Measurements from ENCODE around the gene PCNX2. TPM values are rescaled to one million over a fixed set of nuclear protein-coding genes. Genes with fewer than 3 reads are reported as not detected.

PCNX2 gene
- total and polyA plus RNA-seq, 10 of the 15 experiments (the other 5 are each of a cell fraction or from before 2014, with no cell fraction given), result 2.1 to 16.4 (median 8.1) TPM

DNA sequence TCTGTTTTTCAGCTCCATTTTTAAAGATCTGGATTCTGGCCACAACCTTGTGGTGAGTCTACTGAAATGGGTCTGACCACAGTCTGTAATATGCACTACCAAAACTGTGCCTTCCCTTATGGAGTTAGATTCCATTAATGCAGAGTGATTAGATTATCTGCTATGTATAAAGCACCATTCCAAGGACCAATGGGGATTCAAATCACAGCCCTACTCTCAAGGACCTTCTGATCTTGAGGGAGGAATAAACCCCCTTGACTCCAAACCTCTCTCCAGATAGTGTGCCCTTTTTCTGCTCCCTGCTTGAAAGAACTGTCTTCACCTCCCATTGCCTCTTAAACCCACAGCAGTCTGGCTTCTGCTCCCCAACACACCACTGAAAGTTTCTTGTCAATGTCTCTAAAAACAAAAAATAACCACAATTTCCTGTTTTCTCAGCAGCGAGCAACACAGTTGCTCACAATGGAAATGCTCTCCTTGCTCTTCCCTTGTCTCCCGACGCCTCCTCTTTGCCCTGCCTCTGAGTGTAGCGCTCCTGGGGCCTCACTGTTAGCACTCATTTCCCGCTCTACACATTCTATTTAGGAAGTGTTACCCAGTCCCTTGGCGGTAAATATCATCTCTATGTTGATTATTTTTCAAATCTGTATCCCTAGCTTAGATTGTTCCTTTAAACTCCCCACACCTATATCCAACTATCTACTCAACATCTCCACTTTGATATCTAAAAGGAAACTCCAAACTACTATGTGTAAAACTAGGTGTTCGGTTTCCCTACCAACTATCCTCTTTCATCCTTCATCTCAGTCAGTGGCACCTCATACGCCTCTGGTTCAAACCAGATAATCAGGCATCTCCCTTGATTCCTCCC is 13.6 kb downstream of the PCNX2 start:
- H3K9ac ChIP-seq (ENCODE audit: control insufficient read depth, insufficient read depth, low read length), result no peak overlapping the region
- TF ChIP-seq, protein P1, sequence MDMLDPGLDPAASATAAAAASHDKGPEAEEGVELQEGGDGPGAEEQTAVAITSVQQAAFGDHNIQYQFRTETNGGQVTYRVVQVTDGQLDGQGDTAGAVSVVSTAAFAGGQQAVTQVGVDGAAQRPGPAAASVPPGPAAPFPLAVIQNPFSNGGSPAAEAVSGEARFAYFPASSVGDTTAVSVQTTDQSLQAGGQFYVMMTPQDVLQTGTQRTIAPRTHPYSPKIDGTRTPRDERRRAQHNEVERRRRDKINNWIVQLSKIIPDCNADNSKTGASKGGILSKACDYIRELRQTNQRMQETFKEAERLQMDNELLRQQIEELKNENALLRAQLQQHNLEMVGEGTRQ (IDR thresholded peaks at IDR 0.05; ENCODE audit: borderline replicate concordance, low read depth, low read length), result no peak
- TF ChIP-seq SMC3 (IDR thresholded peaks at IDR 0.05; ENCODE audit: borderline replicate concordance, low read length), result no peak
- peak; percentile 64 to 68; a peak in 3 of 4 replicates for TF ChIP-seq IKZF2 (IDR thresholded peaks at IDR 0.05)
- TF ChIP-seq NFIC (IDR thresholded peaks at IDR 0.05; ENCODE audit: low read depth, low read length), result peak; percentile 37; the same call in 1 of the 2 replicates
- peak; percentile 77 for TF ChIP-seq EED (IDR thresholded peaks at IDR 0.05; ENCODE audit: low read depth)
- TF ChIP-seq, protein P2, sequence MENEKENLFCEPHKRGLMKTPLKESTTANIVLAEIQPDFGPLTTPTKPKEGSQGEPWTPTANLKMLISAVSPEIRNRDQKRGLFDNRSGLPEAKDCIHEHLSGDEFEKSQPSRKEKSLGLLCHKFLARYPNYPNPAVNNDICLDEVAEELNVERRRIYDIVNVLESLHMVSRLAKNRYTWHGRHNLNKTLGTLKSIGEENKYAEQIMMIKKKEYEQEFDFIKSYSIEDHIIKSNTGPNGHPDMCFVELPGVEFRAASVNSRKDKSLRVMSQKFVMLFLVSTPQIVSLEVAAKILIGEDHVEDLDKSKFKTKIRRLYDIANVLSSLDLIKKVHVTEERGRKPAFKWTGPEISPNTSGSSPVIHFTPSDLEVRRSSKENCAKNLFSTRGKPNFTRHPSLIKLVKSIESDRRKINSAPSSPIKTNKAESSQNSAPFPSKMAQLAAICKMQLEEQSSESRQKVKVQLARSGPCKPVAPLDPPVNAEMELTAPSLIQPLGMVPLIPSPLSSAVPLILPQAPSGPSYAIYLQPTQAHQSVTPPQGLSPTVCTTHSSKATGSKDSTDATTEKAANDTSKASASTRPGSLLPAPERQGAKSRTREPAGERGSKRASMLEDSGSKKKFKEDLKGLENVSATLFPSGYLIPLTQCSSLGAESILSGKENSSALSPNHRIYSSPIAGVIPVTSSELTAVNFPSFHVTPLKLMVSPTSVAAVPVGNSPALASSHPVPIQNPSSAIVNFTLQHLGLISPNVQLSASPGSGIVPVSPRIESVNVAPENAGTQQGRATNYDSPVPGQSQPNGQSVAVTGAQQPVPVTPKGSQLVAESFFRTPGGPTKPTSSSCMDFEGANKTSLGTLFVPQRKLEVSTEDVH (IDR thresholded peaks at IDR 0.05; ENCODE audit: low read depth, partially characterized antibody), result no peak
- peak; percentile 31; the same call in 1 of the 2 replicates for TF ChIP-seq IKZF1 (conservative IDR thresholded peaks at IDR 0.05)
- TF ChIP-seq, protein P3, sequence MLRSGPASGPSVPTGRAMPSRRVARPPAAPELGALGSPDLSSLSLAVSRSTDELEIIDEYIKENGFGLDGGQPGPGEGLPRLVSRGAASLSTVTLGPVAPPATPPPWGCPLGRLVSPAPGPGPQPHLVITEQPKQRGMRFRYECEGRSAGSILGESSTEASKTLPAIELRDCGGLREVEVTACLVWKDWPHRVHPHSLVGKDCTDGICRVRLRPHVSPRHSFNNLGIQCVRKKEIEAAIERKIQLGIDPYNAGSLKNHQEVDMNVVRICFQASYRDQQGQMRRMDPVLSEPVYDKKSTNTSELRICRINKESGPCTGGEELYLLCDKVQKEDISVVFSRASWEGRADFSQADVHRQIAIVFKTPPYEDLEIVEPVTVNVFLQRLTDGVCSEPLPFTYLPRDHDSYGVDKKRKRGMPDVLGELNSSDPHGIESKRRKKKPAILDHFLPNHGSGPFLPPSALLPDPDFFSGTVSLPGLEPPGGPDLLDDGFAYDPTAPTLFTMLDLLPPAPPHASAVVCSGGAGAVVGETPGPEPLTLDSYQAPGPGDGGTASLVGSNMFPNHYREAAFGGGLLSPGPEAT (IDR thresholded peaks at IDR 0.05; ENCODE audit: low read depth), result 0 out of 2 replicates have a peak, but pooled peaks have one; percentile 15
- peak; percentile 93 for TF ChIP-seq RUNX3 (IDR thresholded peaks at IDR 0.05; ENCODE audit: low read length)
- 0 out of 2 replicates have a peak, but pooled peaks have one; percentile 27 for TF ChIP-seq CBFB (IDR thresholded peaks at IDR 0.05; ENCODE audit: low read depth)
- no peak overlapping the region for H3K27ac ChIP-seq (ENCODE audit: control insufficient read depth, insufficient read depth)
- DNase-seq (ENCODE audit: low read depth, low spot score) (peak; percentile 38), FAIRE-seq (peak; percentile 86), ATAC-seq (peak; percentile 92)
- POLR2A ChIA-PET, result no interaction called here
- H3K9me3 ChIP-seq (replicated peaks; ENCODE audit: control insufficient read depth, insufficient read depth, low read length), result no peaks in the 10 kb centered on the region; the same call in 1 of the 3 replicates
- RAD21 ChIA-PET (ENCODE audit: unreplicated experiment), result no interaction called here
- no peak overlapping the region; the same call in 1 of the 2 replicates for H3K4me3 ChIP-seq
- 37% methylated on average over 8 of the region's 8 CpGs for WGBS (ENCODE audit: insufficient coverage, insufficient replicate concordance, low lambda C conversion rate, missing lambda C conversion rate)
- no peaks in the 10 kb centered on the region for H4K20me1 ChIP-seq (ENCODE audit: control insufficient read depth, insufficient read depth)
- intact Hi-C loops (cut with micrococcal nuclease; ENCODE audit: unreplicated experiment) (no loop called here), in situ Hi-C loops (cut with MboI) (no loop called here)
- SMC1A ChIA-PET (ENCODE audit: uncharacterized antibody, unreplicated experiment), result no interaction called here
- no peaks in the 10 kb centered on the region for H3K36me3 ChIP-seq (ENCODE audit: control insufficient read depth in 2 of 2, insufficient read depth in 2 of 2, low read length in 1 of 2)
- H3K4me2 ChIP-seq (ENCODE audit: control insufficient read depth, insufficient read depth), result peak overlapping the region; percentile 58
- H3K27me3 ChIP-seq (replicated peaks in 1 of 2; ENCODE audit: control insufficient read depth in 2 of 2, insufficient read depth in 2 of 2, low read length in 1 of 2), result no peaks in the 10 kb centered on the region
- CTCF ChIA-PET, result no interaction called here
- H3K79me2 ChIP-seq (ENCODE audit: control insufficient read depth, insufficient read depth, low read length), result no peaks in the 10 kb centered on the region
- no peak overlapping the region for H2AFZ ChIP-seq (ENCODE audit: control insufficient read depth, low read depth, low read length)
- peaks cover 13% of the 10 kb centered on the region for H3K4me1 ChIP-seq (ENCODE audit: control insufficient read depth, insufficient read depth, low read length)
- no TSS peak for BruUV-seq (replicated peaks)

Measured in GM12878 (cell line).